Upper lobe of left lung (tissue), 4 donors: Measurements from ENCODE around the gene MED25.

ENCODE experiments used
- POLR2AphosphoS5 ChIP-seq, 2 donors: sonication (generic); formaldehyde crosslinking; IDR thresholded peaks; one replicate each; pipeline ENCODE4 v1.5.1; 2017; ENCODE audit warnings: antibody characterized with exemption in 2 of 2
- TF ChIP-seq, protein P1 (sequence below), 6 experiments: fragments of 450-650 bp in 4 of 6; fragments of 200-600 bp in 2 of 6; sonication (generic) in 2 of 6; IDR thresholded peaks; one replicate each; pipeline ENCODE4 v1.5.1; 2016 to 2019; ENCODE audit warnings: antibody characterized with exemption in 6 of 6

DNA sequence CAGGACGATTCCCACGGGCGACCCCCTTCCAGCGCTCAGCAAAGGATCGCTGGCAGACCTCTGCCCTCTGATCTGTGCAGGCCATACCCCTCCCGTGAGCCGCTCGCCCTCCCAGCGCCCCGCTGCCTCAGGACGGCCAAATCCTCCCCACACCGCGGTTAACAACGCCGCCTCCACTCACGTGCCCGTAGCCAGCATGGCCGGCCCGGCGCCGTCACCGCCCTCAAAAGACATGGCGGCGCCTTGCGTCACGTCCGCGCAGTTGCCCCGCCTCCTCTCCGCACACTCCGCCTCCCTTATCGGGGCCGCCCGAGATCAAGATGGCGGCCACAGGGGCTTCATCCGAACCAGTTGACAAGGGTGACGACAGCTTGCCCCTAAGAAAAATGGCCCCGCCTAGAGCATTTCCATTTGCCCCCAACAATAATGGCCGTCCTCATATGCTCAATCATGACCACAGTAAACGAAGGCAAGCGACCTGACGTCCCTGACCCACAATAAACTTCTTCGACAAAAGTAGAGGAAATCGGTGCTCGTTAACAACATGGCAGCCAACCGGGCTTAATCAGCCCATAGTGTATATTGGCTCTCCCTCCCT, 58.4 kb downstream of the MED25 start:
- TF ChIP-seq, protein P1, sequence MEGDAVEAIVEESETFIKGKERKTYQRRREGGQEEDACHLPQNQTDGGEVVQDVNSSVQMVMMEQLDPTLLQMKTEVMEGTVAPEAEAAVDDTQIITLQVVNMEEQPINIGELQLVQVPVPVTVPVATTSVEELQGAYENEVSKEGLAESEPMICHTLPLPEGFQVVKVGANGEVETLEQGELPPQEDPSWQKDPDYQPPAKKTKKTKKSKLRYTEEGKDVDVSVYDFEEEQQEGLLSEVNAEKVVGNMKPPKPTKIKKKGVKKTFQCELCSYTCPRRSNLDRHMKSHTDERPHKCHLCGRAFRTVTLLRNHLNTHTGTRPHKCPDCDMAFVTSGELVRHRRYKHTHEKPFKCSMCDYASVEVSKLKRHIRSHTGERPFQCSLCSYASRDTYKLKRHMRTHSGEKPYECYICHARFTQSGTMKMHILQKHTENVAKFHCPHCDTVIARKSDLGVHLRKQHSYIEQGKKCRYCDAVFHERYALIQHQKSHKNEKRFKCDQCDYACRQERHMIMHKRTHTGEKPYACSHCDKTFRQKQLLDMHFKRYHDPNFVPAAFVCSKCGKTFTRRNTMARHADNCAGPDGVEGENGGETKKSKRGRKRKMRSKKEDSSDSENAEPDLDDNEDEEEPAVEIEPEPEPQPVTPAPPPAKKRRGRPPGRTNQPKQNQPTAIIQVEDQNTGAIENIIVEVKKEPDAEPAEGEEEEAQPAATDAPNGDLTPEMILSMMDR (IDR thresholded peaks at IDR 0.05): peak in 1 of 6 experiments; percentile 19
- peak; percentile 68 to 90 for TF ChIP-seq POLR2AphosphoS5 (IDR thresholded peaks at IDR 0.05)
